ENCODE data around the gene LTBP3. TPM values are rescaled to one million over a fixed set of nuclear protein-coding genes. Genes with fewer than 3 reads are reported as not detected.
A peak's percentile ranks its signal among the peaks of the same experiment; 100 is the strongest.
"Not testable (repeated sequence)": the region's sequence is repeated elsewhere in the genome, so short reads cannot be mapped to it uniquely, and the experiment has no call there.

Gene LTBP3
- polyA plus RNA-seq, 3 donors: 44.3 to 69.5 (median 55.4) TPM

GRCh38 chr11:65574811-65575567 is 16.8 kb upstream of the LTBP3 start:
- WGBS, 3 donors: 14 to 17% (median 17%) methylated on average over 28 of the region's 28 CpGs
- H3K27ac ChIP-seq (ENCODE audit: low read depth, low read length): peak overlapping the region; percentile 76

DNA sequence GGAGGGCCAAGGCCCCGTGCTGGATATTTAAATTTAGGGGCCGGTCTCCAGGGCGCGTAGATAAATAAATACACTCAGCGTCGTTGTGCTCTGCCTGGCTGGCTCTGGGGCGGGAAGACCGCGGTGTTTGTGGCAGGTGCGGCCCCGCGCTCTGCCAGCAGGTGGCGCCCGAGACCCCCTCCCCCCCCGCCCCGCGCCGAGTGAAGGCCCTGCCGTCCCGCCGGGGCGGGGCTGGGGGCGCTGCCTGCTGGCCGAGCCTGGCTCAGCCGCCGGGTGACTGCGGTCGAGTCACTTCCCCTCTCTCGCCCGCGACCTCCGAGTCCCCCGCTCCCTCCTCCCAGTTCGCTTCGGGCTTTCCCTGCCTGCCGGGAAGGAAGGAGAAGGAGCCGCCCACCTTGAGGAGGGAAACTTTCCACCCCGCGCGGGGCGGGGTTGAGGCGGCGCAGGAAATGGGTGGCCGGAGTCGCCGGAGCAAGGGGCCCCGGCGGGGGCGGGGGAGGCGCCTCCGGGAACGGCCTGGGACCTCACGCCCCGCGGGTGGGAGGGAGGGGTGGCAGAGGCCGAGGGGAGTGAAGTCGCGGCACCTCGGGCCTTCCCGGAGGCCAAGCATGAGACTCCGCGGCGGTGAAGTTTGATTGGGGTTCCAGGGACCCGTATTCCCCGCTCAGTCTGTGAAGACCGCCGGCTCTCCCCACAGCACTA is 16.1 kb upstream of the LTBP3 start:
- peak overlapping the region; percentile 76 for H3K27ac ChIP-seq (ENCODE audit: low read depth, low read length)
- WGBS, 3 donors: 1 to 2% (median 1%) methylated on average over 38 to 66 of the region's 67 CpGs

GRCh38 chr11:65573391-65574079 is 15.4 kb upstream of the LTBP3 start:
- WGBS, 3 donors: 26 to 39% (median 35%) methylated on average over 22 of the region's 22 CpGs
- H3K27ac ChIP-seq (ENCODE audit: low read depth, low read length): peak overlapping the region; percentile 65

GRCh38 chr11:65572356-65573051 is 14.3 kb upstream of the LTBP3 start, which contains the start of gene FAM89B:
Gene FAM89B, plus strand, starts transcription at chr11:65572538. Its CDS starts 132 bp downstream, at chr11:65572670.
- WGBS, 3 donors: 0 to 1% (median 0%) methylated on average over 42 to 86 of the region's 86 CpGs
- no peak within 1 kb of the TSS for H3K27ac ChIP-seq (ENCODE audit: low read depth, low read length)

DNA sequence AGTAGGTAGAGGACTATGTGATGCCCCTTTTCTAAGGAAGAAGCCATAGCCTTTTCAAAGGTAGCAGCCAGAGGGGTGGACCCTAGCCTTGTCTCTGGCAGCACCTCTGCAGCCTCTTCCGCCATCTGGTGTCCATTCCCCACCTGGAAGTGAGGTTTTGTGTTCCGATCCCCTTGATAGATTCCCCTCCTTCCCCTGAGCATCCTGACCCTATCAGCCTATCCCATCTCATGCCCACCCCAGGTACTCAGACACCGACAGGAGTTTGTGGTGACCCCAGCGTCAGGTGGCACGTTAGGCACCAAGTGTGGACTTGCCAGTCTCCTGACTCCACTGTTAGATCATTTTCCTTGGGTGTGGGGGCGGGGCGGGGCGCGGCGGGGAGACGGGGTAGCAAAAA is 13.8 kb upstream of the LTBP3 start:
- WGBS, 3 donors: 7 to 9% (median 8%) methylated on average over 11 of the region's 11 CpGs

DNA sequence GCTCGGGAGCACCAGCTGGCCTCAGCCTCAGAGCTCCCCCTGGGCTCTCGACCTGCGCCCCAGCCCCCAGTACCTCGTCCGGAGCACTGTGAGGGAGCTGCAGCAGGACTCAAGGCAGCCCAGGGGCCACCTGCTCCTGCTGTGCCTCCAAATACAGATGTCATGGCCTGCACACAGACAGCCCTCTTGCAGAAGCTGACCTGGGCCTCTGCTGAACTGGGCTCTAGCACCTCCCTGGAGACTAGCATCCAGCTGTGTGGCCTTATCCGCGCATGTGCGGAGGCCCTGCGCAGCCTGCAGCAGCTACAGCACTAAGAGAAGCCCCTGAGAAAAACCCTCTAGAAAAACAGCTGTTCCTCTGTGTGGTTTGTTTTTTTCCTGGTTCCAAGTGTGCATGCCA is 13.3 kb upstream of the LTBP3 start:
- H3K27ac ChIP-seq (ENCODE audit: low read depth, low read length): no peak overlapping the region
- WGBS, 3 donors: 40 to 80% (median 71%) methylated on average over 5 to 9 of the region's 9 CpGs

More for the DNA sequence above, 13.8 kb upstream of the LTBP3 start:
- H3K27ac ChIP-seq (ENCODE audit: low read depth, low read length): no peak overlapping the region

DNA sequence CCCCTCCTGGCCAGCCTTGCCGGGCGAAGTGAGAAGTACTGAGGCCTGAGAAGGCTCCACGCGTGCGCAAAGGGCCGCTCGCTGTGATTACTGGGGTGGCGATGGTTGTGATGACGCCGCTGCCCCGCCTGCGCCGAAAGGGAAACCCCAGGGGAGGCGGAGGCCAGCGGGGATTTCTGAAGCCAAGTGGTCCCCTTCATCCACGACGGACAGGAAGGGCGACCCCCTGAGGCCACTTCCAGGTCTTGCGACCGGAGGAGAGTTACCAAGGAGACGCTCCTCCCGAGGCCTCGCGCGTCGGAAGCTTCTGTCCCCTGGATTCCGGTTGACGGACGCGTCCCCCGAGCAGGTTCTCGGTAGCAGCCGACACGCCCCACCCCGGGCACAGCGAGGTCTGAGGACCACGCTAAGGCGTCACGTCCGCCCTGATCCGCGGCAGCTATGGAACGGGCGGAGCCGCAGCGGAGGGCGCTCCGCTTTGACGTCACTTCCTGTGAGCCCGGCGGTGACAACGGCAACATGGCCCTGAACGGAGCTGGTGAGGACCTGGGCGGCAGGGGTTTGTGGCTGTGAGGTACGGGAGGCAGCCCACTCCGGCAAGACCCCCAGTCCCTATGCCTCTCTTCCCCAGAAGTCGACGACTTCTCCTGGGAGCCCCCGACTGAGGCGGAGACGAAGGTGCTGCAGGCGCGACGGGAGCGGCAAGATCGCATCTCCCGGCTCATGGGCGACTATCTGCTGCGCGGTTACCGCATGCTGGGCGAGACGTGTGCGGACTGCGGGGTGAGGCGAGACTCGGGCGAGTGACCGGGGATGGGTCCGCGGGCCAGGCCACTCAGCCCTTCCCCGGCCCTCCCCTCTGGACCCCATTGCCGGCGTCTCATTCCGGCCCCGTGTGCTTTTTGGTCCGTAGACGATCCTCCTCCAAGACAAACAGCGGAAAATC is 12.1 kb upstream of the LTBP3 start, which contains the start of gene ZNRD2:
Gene ZNRD2, plus strand, starts transcription at position 505 of the 946 bp plus-strand sequence. Its CDS starts 15 bp downstream, at position 520.
- peak within 1 kb of the TSS; percentile 61 for H3K27ac ChIP-seq (ENCODE audit: low read depth, low read length)
- 0% methylated on average over 89 of the region's 89 CpGs for WGBS, 3 donors

DNA sequence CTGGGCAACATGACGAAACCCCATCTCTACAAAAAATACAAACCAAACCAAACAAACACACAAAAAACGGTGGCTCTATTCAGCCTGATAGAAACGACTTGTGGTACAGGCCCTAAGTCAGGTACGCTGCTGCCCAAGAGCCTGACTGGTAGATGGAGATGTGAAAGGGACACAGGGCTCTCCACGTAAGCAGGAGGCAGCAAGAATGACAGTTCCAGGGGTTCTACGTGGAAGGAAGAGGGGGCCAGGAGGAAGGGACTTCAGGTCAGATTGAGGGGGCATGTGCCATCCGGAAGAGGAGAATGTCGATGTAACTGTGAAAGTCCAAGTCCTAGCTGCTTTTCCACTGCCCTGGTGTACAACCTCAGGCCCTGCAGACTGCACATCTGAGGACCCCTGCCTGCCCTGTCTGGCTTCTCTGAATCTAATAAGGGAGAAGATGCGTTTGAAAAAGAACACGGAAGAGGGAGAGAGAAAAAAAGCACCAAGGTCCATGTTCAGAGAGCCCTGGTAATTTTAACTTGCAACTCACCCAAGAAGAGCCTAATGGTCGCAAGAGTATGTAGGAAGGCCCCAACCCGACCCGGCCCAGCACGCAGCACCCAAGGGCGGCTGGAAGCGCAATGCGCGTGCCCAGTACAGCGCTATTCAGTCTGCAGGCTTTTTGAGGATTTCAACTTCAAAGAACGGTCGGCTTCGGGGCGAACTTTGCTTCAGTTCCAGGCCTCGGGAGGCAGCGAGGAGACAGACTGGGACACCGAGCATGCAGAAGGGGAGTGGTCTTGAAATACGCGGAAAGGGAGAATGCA is 11.2 kb upstream of the LTBP3 start:
- WGBS, 3 donors: 4 to 8% (median 7%) methylated on average over 28 of the region's 28 CpGs
- H3K27ac ChIP-seq (ENCODE audit: low read depth, low read length): peak overlapping the region; percentile 61

DNA sequence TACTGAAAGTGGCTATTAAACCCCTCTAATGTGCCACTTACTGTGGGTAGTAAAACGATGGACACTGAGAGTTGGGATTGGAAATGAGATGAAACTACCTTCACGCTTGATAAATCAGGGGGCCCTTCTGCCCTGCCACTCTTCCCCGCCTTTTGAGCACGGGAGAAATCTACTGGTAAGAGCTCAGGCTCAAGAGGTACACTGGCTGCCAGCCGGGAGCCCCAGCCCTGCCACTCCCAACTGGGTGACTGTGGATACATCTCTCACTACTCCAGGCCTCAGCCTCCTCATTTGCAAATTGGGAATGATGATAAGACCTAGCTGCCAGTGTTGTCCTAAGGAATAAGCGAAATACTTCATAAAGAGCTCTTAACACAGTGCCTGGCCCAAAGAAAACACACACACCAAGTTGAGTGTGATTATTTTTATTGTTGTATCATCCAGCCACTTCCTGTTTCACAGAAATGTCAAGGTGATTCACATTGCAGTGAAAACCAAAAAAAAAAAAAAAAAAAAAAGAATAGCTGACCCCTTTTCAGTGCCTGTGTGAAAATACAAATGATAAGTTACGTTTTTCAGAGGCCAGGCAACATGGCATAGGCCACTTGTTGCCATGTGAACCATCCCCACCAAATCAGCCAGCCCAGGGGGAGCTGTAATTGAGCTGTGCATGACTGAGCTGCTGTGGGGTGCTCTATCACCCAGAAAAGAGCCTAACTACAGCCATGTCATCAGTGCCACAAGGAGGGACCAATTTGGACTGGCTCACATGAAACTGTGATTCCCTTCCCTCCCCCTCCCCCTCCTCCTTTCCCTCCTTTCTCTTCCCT is 7.7 kb upstream of the LTBP3 start:
- WGBS, 3 donors: 78 to 86% (median 85%) methylated on average over 7 of the region's 7 CpGs
- no peak overlapping the region for H3K27ac ChIP-seq (ENCODE audit: low read depth, low read length)

- WGBS, 3 donors: 78 to 84% (median 84%) methylated on average over 12 of the region's 12 CpGs
These were observed 6.9 kb upstream of the LTBP3 start for GRCh38 chr11:65564879-65565559.

GRCh38 chr11:65563601-65564000 is 5.4 kb upstream of the LTBP3 start:
- 86 to 95% (median 90%) methylated on average over 4 of the region's 4 CpGs for WGBS, 3 donors
- H3K27ac ChIP-seq (ENCODE audit: low read depth, low read length): no peak overlapping the region

More at GRCh38 chr11:65564879-65565559, 6.9 kb upstream of the LTBP3 start:
- H3K27ac ChIP-seq (ENCODE audit: low read depth, low read length): not testable (repeated sequence)

DNA sequence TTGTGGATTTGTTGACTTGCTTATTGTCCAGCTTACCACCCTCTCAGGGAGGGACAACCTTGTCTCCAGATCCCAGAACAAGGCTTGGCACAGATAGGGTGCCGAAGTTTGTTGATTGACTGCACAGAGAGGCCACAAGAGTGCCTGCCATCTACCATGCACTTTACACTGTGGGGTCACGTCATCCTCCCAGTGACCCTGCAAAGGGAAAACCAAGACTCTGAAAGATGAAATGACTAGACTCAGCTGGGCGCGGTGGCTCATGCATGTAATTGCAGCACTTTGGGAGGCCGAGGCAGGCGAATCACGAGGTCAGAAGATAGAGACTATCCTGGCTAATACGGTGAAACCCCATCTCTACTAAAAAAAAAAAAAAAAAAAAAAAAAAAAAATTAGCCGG is 4.6 kb upstream of the LTBP3 start:
- 82 to 91% (median 86%) methylated on average over 8 of the region's 9 CpGs for WGBS, 3 donors
- H3K27ac ChIP-seq (ENCODE audit: low read depth, low read length): no peak overlapping the region

- no peak overlapping the region for H3K27ac ChIP-seq (ENCODE audit: low read depth, low read length)
- WGBS, 3 donors: 90 to 94% (median 91%) methylated on average over 7 of the region's 7 CpGs
These were observed 3.9 kb upstream of the LTBP3 start for GRCh38 chr11:65562020-65562419.

DNA sequence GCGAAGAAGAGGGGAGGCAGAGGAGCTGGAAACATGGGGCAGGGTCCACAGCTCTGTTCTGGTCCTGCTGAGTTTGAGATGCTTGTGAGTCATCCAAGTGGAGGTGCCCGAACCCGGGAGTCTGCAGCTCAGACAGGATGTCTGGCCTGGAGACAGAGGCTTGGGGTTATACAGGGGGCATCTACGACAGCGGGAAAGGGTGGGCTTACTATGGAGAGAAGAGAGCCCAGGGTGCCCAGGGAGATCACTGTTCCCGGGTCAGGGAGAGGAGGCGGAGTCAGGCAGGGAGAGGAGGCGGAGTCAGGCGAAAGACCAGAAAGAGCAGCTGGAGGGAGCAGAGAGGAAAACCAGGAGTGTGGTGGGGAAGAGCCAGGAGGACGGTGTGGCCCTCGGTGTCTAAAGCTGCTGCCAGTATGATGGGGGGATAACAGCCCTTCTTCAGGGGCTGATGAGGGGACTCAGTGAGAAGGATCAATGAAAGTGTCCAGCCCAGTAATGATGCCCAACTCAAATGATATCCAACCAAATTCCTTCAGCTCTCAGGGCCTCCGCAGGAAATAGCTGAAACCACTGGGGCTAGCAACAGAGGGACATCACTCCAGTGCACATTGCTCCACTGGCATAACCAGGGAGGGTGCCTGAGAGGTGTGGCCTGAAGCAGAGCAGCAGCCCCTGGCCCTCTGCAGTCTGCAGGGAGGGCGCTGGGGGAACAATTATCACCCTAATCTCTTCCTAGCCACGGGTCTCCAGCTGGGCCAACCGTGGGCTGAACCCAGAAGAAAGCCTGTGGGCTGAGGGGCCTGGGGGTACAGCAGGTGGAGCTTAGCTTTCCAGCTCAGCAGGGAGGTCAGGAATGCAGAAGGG is 2.6 kb upstream of the LTBP3 start:
- peak overlapping the region; percentile 83 for H3K27ac ChIP-seq (ENCODE audit: low read depth, low read length)
- WGBS, 3 donors: 34 to 44% (median 38%) methylated on average over 15 of the region's 15 CpGs

Measured in adipose tissue (tissue), 3 donors.